Astrocyte of the cerebellum (primary cell): ENCODE measurements around the gene MUSTN1.

Experiments used
- DNase-seq: peaks from one replicate; pipeline ENCODE4 v3.0.0-alpha.2; 2011; ENCODE audit warnings: low read depth
- H3K4me3 ChIP-seq: 2 replicates; pipeline ENCODE4 v1.5.1; 2011; ENCODE audit warnings: mild to moderate bottlenecking, low read depth, low read length, moderate library complexity
- CTCF ChIP-seq: IDR thresholded peaks from 2 replicates; pipeline ENCODE4 v1.5.1; 2012; ENCODE audit warnings: low read length, low read depth, moderate library complexity, mild to moderate bottlenecking; ENCODE audit errors: missing control alignments
- in situ Hi-C: cut with HindIII; loops from 2 replicates; pipeline ENCODE4 v1.10.0; 2017; ENCODE audit warnings: low sequenced_read_pairs

The MUSTN1 gene

GRCh38 chr3:52791366-52791765 is 43.5 kb downstream of the MUSTN1 start:
- no peak for DNase-seq
- no peak for TF ChIP-seq CTCF
- in situ Hi-C loops: no loop called here
- no peak overlapping the region for H3K4me3 ChIP-seq

GRCh38 chr3:52790741-52791140 is 44.1 kb downstream of the MUSTN1 start:
- DNase-seq: no peak
- no peak overlapping the region for H3K4me3 ChIP-seq
- in situ Hi-C loops: no loop called here
- TF ChIP-seq CTCF: no peak

GRCh38 chr3:52790337-52790736 is 44.5 kb downstream of the MUSTN1 start:
- no peak overlapping the region for H3K4me3 ChIP-seq
- in situ Hi-C loops: no loop called here
- no peak for DNase-seq
- TF ChIP-seq CTCF: no peak

GRCh38 chr3:52789746-52790040 is 45.1 kb downstream of the MUSTN1 start:
- no peak for DNase-seq
- TF ChIP-seq CTCF: no peak
- in situ Hi-C loops: no loop called here
- no peak overlapping the region for H3K4me3 ChIP-seq

GRCh38 chr3:52788890-52789745 is 45.7 kb downstream of the MUSTN1 start:
- H3K4me3 ChIP-seq: no peak overlapping the region
- DNase-seq: no peak
- no peak for TF ChIP-seq CTCF
- in situ Hi-C loops: no loop called here

- no peak for DNase-seq
- H3K4me3 ChIP-seq: no peak overlapping the region
- TF ChIP-seq CTCF: no peak
- in situ Hi-C loops: no loop called here
Observed at GRCh38 chr3:52787672-52788625, 46.9 kb downstream of the MUSTN1 start.
